Activated CD8-positive, alpha-beta memory T cell treated with anti-CD3 and anti-CD28 coated beads, Interleukin-2, amount 50 U/mL, for 4 hours (primary cell): ENCODE measurements around the gene KIAA0753.

ENCODE experiments used
- DNase-seq: peaks from one replicate; pipeline ENCODE4 v3.0.0-alpha.2; 2020

The KIAA0753 gene

DNA sequence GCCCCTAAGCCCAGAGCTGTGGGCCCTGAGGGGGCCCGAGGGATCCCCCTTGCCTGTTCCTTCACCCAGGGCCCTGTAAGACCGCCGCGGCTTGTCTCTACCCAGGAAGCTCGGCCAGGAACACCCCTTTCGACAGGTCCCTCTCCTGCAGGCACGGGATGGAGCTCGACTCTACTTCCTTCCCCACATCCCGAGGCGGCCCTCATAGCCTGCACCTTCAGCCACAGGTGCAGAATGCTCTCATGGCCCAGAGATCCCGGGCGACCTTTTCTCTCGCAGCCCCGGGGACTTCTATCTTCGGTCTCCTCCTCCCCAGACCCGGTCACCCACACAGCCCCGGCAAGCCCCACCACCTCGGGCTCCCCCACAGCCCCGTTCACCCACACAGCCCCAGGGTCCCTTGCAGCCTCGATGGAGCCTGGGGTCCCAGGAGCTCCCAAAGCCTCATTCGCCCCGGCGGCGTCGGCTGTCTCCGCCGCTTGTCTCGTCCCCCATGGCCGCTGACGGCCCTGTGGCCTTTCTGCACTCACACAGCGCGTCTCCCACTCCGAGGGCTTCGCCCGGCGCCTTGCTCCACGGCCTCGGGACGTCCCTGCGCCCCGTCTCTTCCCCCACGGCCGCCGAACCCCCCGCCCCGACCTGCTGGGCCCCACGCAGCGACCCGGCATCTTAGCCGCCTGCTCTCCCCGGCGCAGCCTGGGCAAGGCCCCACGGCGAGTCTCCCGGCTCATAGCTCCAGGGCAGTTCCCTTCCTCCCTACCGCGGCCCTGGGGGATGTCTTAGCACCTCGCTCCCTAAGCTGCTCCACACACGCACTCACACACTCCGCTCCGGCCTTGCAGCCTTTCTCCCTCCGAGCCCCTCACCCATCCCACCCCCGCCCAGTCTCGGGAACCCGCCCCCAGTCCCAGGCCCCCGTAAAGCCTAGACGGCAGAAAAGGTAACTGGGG lies 650 bp downstream of the KIAA0753 start:
- DNase-seq: no peak

DNA sequence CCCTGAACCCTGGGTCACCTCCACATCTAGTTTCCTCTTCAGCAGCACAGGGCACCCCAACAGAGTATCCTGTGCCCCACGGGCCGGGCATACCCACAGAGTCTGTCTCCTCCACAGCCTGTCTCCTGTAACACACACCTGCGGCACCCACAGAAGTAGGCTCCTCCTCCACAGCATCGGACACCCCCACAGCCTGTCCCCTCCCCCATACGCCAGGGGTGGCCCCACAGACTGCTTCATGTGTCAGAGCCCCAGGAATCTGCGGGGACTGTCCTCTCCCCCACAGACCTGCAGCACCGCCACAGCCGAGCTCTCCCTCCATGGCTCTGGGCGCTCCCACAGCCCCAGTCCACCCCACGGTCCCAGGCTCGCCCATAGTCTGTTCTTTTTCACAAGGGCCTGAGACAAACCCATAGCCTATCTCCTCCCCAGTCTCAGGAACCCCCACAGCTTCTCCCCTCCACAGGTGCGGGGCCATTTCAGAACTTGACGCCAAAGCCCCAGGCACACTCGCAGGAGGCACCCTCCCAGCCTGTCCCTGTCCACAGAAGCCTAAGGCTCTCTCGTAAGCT lies 1.4 kb downstream of the KIAA0753 start:
- DNase-seq: no peak

DNA sequence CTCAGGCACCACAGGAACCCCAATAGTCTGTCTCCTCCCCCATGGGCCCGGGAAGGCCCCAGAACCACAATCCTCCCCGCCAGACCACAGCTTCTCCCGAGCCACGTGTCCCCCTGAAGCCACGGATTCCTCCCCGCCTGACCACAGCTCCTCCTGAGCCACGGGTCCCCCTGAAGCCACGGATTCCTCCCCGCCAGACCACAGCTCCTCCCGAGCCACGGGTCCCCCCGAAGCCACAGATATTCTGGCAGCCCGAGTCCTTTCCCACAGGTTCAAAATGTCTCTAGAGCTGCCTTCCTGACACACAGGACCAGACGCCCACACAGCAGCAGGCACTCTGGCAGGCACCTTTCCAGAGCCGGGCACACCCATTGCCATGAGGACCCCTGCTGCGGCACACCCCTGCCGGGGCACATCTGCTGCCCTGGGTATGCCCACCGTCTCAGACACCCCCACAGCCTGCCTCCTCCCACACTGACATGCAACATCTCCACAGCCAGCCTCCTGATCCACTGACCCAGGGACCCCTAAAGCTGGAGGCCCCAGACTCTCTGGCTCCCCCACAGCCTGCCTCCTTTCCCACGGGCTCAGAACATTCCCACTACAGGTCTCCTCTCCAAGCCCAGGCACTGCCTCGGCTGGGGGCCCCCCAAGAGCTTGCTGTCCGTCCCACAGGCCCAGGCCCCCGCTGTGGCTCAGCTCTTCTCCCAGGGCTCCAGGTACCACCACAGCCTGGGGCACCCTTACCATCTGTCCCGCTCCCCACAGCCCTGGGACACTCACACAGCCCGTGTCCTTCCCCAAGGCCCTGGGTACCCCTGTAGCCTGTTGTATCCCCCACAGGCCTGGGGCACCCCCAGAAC lies 2.2 kb downstream of the KIAA0753 start:
- no peak for DNase-seq

DNA sequence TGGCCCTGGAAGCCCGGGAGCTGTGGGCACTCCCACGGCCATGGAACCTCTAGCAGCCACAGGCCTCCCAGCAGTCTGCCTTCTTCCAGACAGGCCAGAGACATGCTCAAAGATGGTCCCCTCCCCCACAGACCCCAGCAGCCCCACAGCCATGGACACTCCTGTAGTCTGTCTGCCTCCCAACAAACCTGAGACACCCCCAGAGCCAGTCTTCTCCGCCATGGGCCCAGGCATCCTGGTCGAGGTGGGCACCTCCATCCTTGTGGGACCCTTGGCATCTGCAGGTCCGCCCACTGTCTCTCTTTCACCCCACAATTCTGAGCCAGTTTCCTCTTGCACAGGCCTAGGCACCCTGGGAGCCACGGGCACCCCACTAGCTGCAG lies 3.1 kb downstream of the KIAA0753 start:
- DNase-seq: no peak

DNA sequence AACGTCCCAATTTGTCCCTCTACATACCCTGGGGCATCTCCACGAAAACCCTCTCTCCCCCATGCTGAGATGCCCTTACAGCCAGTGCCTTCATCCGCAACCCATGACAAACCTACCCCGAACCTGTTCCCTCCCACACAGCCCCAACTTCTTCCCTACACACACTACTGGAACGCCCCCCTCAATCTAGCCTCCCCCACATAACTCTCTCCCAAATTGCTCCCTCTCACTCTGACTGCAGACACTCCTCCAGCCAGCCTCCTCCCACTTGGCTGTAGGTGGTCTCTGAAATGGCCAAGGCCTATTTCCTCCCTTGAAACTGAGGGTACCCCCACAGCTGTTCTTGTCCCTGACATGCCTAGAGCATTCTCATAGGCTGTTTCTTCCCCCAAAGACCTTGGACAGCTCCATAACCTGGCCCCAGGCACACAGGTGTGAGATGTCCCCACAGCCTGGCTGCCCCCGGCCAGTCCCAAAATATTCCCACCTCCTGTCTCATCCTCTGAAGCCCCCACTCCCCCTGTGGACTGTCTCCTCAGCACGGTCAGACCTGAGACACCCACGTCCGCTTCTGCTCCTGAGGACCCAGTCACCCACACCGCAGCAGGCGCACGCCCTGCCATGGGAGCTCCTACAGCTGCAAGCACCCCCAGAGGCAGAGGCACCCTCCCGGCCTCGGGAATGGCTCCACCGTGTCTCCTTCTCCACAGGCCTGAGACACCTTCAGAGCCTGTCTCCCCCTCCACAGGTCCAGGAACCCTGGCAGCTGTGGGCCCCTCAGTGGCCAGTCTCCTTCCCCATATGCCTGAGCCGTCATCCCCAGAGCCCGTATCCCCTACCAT lies 3.7 kb downstream of the KIAA0753 start:
- no peak for DNase-seq

DNA sequence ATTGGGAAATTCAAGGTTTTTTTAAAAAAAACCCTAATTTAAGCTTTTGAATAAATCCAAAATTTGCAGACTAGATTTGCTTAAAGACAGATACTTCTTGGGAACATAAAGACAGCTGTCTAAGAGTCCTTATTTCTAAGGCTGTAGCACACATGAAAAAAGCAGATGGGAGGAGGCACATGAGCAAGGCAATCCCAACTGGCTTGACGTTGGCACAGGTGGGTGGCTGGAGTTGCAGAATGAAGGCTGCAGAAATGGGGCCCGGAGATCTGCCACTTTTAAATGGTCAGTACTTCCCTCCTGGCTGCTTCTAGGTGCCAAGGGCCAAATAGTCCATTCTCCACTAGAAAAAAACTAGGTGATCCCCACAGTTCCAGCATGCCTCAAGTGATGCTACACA lies 4.4 kb downstream of the KIAA0753 start:
- DNase-seq: no peak

DNA sequence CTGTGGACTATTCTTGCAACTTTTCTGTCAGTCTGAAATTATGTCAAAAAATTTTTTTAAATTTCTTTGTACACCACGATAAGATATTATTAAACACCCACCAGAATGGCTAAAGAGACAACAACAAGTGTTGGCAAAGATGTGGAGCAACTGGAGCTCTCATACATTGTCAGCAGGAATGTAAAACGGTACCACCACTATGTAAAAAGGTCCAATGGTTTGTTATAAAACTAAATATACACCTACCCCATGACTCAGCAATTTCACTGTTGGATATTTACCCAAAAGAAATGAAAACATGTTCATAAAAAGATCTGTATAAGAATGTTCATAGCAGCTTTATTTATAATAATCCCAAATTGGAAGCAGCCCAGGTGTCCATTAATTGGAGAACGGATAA lies 7.2 kb downstream of the KIAA0753 start:
- no peak for DNase-seq

DNA sequence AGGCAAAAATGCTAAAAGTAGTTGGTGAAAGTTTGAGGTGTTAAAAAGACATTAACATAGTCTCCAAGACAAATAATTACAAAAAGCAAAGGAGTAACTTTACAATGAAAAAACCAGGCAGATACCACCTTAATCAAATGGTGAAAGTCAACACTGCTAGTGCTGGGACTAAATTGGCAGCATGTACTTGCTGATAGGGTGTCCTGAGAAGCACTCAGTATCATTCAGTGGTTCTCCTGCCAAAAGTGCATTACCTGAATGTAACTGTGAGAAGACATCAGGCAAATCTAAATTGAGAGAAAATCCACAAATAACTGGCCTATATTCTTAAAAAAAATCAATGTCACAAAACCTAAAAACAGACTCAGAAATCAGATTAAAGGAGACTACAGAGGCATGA lies 8.0 kb downstream of the KIAA0753 start:
- no peak for DNase-seq

DNA sequence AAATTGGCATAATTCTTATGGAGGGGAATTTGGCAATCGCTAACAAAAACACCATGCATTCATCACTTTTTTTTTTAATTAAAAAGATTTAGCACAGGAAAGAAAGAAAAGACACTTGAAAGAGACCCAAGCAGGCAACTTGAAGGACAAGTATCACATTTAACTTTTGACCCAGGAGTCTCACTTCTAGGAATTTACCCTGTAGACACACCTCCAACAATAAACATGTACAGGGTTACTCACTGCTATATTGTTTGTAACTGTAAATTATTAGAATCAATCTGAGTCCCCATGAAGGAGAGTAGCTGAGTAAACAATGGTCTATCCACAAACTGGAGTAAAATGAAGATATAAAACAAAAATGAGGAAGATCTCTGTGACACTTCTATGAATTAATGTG lies 10.1 kb downstream of the KIAA0753 start:
- no peak for DNase-seq

DNA sequence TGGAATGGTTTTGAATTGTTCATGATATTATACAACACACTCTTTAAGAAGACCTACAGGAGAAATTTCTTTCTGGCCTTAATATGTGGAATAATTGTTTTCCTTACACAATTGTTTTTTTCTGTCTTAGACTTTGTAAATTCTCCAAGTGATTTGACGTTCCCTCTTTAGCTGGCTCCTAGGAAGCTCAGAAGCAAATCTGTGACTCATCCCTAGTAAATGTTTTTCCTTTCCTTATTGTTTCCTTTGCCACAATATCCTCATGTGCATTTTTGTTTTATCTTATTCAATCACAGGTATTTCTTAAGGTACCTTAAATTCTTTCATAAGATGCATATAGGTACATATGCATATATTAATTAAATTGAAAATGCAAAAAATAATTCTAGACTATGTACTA lies 13.5 kb downstream of the KIAA0753 start:
- no peak for DNase-seq

DNA sequence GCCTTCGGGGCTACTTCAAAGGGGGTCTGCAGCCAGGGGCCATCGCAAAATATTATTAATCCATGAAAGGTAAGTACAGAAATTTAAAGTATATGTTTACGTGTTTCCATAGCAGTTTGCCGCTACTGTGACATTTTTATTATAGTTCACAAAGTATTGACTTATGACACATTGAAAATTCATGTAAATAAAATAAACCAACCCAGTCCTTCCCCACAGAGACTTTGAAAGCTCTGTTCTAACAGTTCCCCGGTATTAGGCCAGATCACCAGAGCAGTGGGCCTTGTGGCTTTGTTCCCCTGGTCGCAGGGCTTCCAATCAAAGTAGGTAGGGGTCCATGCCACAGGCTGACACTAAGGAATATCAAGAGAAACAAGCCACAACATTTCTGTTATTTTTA lies 13.9 kb downstream of the KIAA0753 start:
- DNase-seq: no peak

DNA sequence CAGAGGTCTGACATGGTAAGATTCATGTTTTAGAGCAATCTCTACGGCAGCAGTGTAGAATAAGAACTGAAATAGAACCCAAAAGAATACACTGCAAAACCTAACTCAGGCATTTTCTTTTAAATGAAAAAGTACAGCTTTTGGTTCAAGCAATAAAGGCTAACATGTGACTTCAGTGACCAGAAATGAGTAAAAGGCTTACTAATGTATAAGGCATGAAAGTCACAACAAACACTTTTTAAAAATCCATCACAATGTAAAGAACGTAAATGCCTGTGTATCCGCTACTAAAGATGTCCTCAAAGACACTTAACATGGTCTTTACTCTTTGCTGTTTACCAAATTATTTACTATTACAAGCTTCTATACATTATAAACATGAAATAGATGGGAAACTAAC lies 16.6 kb downstream of the KIAA0753 start:
- no peak for DNase-seq

DNA sequence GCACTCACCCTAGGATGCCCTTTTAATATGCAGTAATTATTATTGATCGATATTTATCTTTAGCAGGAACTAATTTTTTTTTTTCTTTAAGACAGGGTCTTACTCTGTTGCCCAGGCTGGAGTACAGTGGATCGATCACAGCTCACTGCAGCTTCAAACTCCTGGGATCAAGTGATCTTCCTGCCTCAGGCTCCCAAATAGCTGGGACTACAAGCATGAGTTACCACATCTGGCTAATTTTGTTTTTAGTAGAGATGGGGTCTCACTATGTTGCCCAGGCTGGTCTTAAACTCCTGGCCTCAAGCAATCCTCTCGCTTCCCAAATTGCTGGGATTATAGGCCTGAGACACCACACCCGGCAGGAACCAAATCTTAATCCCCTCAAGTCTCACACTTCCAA lies 29.3 kb downstream of the KIAA0753 start:
- no peak for DNase-seq

DNA sequence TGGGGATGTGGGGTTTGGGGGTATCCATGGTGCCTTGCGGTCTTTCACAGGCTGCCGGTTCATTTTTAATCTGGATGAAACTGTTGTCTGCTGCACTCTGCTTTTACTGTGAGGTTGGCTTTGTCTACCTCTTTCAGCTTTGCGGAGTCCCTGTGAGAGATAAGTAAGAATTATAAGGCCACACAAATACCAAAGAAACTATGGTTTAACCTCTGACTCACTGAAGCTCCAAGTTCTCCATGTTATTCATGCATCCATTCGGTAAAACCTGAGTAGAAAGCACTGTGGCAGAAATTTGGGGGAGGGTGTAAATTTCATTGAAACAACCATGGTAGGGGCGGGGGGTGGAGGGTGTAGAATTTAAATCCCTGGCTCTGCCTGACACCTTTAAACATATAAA lies 30.5 kb downstream of the KIAA0753 start:
- no peak for DNase-seq

DNA sequence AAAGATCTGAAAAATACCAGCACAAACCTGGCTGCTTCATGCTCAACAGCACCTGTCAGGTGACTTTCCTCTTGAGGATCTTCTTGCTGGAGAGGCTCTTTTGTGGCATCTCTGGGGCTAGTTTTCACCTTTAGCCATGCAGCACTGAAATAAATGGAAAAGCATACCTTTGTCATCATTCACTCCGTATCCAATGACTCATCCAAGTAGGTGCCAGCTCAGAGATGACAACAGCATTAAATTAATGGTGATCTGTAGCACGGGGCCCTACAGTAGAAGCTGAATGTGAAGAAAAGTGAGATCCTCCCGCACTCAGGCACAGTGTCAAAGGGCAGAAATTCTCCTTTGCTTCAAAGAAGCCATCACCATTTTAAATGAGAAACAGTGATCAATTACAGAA lies 32.2 kb downstream of the KIAA0753 start:
- DNase-seq: no peak

DNA sequence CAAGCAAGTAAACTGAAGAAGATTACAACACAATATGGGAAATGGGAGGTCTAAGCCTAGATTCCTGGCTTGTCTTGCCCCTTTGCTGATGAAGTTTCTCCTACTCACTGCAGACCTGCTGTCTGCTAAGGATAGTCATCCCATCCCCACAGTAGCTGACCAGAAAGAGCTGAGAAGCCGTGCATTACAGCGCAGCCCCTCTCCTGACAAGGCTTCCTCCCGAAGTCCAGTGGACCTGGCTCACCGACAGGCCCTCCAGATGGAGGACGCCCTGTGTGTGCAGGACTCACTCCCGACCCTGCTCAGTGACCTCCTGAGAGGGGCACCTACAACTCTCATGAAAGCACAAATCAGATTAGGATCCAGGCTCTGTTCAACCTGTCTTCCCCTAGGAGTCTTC lies 35.4 kb downstream of the KIAA0753 start:
- no peak for DNase-seq

DNA sequence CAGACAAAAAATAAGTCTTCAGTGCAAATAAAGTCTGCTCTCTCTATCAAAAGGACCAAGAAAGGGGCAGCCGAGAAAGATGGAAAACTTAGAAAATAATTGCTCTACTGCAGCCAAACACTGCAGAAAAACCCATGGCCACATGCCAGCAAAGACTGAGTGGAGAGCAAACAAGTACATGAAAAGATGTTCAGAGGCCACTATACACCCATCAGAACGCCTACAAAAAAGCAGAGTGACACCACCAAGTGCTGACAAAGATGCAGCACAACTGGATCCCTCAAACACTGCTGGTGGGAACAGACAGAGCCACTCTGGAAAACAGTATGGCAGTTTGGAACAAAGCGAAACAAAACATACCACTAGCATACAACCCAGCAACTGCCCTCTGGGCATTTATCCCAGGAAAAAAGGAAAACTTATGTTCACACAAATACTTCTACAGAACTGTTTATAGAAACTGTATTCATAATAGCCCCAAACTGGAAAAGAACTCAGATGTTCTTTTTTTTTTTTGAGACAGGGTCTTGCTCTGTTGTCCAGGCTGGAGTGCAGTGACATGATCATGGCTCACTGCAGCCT lies 36.7 kb downstream of the KIAA0753 start:
- DNase-seq: no peak

DNA sequence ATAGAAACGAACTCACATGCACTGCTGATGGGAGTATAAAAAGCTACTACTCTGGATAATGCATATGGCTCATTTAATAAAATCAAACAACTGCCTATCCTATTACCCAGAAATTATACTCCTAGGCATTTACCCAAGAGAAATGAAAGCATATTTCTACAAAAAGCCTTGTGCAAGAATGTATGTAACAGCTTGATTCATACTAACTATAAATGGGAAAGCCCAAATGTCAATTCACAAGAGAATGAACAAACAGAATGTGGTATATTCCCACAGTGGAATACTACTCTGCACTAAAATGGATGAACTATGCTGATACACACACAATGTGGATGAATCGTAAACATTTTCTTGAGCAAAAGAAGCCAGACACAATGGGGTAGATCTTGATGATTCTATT lies 38.4 kb downstream of the KIAA0753 start:
- DNase-seq: no peak

DNA sequence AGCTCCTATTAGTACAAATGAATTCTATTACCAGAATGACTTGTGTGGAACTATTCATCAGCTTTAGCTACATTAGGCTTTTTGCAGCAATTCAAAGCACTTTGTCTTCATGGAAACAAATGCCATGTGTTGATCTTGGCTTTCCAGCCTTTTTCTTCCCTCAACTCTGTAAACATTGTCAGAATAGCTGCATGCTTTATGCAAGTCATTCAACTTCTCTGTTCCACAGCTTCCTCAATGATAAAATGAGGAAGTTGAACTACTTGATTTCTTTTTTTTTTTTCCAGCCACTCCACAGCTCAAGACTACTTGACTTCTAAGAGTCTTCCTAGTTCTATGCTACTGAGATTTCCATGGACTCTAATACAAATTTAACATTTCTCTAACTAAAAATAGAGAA lies 41.1 kb downstream of the KIAA0753 start:
- DNase-seq: no peak

DNA sequence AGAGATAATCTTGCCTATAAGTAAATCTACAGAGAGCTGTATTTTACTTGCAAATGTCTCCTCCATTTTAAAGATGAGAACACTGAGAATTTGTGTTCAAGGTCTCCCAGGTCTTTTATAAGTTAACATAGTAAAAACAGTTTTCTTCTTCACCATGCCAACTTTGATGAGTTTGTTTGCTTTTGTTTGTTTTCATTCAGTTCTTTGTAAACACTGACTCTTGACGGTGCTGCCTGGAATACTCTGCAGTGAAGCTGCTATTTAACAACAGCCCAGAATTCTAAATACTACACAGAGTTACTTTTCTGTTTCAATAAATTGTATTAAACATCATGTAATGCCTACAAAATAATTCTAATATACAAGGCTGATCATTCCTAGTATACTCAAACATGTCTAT lies 42.8 kb downstream of the KIAA0753 start:
- no peak for DNase-seq

DNA sequence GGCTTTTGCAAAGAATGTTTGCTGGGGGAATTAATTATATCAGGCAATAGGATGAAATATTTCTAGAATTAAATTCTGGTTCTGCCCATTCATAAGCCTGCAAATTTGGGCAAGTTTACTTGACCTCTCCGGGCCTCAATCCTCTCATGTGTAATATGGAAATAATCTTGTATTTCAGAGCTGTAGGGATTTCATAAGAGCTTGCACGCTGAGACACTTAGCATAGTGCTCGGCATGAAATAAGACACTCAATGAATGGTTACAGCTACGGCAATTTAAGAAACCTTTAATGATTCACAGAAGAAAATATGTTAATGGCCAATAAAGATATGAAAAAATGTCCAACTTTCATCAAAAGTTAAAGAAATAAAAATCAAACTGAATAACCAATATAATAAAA lies 43.6 kb downstream of the KIAA0753 start:
- DNase-seq: no peak

DNA sequence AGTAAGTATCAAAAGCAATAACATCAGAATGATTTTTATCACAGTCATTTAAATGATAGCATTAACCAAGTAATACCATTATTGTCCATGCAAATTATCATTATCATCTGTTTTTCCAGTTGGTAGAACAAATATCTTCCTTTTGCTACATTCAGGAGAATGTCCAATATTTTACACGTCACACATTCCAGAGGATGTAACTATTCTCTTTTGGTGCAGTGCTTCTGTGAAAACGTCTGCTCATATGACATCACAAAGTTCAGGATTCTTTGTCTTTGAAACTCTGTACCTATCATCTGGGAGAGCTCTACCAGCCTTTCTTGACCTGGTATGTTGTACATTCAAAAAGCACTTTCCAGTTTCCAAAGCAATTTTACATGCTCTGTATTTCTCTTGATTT lies 44.0 kb downstream of the KIAA0753 start:
- no peak for DNase-seq
